ENCODE measurements around the gene KIAA0825. TPM values are rescaled to one million over a fixed set of nuclear protein-coding genes. Genes with fewer than 3 reads are reported as not detected.

The KIAA0825 gene
- total RNA-seq, 4 donors from 2014 or later: 0.60 to 2.5 (median 1.6) TPM

- H3K27me3 ChIP-seq: no peaks in the 10 kb centered on the region
- in situ Hi-C loops (cut with MboI; ENCODE audit: low sequenced_read_pairs in 4 of 4): no loop called here
- H3K4me3 ChIP-seq: no peak overlapping the region
- no peak for DNase-seq
- H3K9me3 ChIP-seq: no peaks in the 10 kb centered on the region
- no peak for ATAC-seq
- H3K4me1 ChIP-seq: no peaks in the 10 kb centered on the region
- intact Hi-C loops (cut with DNase I; ENCODE audit: low total_unique reads): no loop called here
- no peaks in the 10 kb centered on the region for H3K36me3 ChIP-seq
- TF ChIP-seq POLR2A (IDR thresholded peaks at IDR 0.05): no peak
- no peak for TF ChIP-seq CTCF (IDR thresholded peaks at IDR 0.05 in 4 of 5, conservative IDR thresholded peaks at IDR 0.05 in 1 of 5)
- H3K27ac ChIP-seq: no peak overlapping the region
Observed at GRCh38 chr5:94467954-94468930, 150.2 kb downstream of the KIAA0825 start.

DNA sequence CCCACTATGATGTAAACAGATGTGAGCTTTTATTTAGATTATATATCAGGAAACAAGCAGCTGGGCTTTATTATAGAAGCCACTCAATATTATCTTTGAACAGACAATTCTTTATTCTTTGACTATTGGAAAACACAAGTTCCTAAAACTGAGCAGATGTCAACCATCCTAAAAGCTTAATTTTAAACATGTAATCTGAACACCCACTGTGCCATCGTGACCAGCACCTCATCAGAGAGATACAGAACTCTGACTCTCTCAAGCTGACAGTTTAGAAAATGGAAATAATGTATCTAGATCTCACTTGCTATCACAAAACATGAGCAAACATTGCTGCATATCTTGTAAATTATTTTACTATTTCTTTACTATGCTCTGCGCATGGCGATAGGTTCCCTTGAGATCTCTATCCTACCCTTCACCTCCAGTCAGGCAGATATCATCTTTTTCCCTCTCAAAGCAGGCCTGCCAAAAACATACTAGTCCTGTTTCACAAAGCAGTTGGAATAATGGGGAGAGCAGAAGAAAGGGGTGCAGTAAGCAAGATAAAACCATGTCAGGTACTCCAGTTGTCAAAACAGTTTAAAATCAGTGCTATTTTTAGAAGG, 151.0 kb downstream of the KIAA0825 start:
- TF ChIP-seq CTCF (IDR thresholded peaks at IDR 0.05 in 4 of 5, conservative IDR thresholded peaks at IDR 0.05 in 1 of 5) (no peak), POLR2A (IDR thresholded peaks at IDR 0.05) (no peak)
- ATAC-seq (no peak), DNase-seq (no peak)
- Histone ChIP-seq H3K27ac (no peak overlapping the region), H3K9me3 (no peaks in the 10 kb centered on the region), H3K4me1 (no peaks in the 10 kb centered on the region), H3K4me3 (no peak overlapping the region), H3K36me3 (no peaks in the 10 kb centered on the region), H3K27me3 (no peaks in the 10 kb centered on the region)
- intact Hi-C loops (cut with DNase I; ENCODE audit: low total_unique reads): no loop called here
- in situ Hi-C loops (cut with MboI; ENCODE audit: low sequenced_read_pairs in 4 of 4): no loop called here

DNA sequence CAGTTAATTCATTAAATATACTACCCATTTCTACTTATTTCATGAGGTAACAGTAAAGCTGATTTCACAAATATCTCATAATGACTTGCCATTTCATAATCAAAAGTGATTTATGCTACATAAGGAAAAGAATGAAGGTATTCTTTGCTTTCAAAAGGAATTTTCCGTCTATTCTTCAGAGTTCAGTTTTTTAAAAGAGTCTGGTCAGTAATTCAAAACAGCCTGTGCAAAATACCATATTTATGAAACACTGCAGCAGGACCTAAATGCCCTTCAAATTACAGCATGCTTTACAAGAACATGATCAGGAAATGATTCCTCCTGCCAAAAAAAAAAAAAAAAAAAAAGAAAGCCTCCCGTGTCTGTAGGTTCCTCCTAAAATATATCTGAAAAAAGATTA, 154.7 kb downstream of the KIAA0825 start:
- no peaks in the 10 kb centered on the region for H3K9me3 ChIP-seq
- intact Hi-C loops (cut with DNase I; ENCODE audit: low total_unique reads): no loop called here
- H3K4me3 ChIP-seq: no peak overlapping the region
- no peak for TF ChIP-seq CTCF (IDR thresholded peaks at IDR 0.05 in 4 of 5, conservative IDR thresholded peaks at IDR 0.05 in 1 of 5)
- no peak for TF ChIP-seq POLR2A (IDR thresholded peaks at IDR 0.05)
- H3K27ac ChIP-seq: no peak overlapping the region
- no peak for DNase-seq
- no peaks in the 10 kb centered on the region for H3K27me3 ChIP-seq
- no peak for ATAC-seq
- in situ Hi-C loops (cut with MboI; ENCODE audit: low sequenced_read_pairs in 4 of 4): no loop called here
- H3K36me3 ChIP-seq: no peaks in the 10 kb centered on the region
- H3K4me1 ChIP-seq: no peaks in the 10 kb centered on the region

GRCh38 chr5:94461131-94461530, 157.3 kb downstream of the KIAA0825 start:
- Histone ChIP-seq H3K9me3 (no peaks in the 10 kb centered on the region), H3K27ac (no peak overlapping the region), H3K4me1 (no peaks in the 10 kb centered on the region), H3K36me3 (no peaks in the 10 kb centered on the region), H3K4me3 (no peak overlapping the region), H3K27me3 (no peaks in the 10 kb centered on the region)
- DNase-seq (no peak), ATAC-seq (no peak)
- no peak for TF ChIP-seq POLR2A (IDR thresholded peaks at IDR 0.05)
- no peak for TF ChIP-seq CTCF (IDR thresholded peaks at IDR 0.05 in 4 of 5, conservative IDR thresholded peaks at IDR 0.05 in 1 of 5)
- in situ Hi-C loops (cut with MboI; ENCODE audit: low sequenced_read_pairs in 4 of 4): no loop called here
- intact Hi-C loops (cut with DNase I; ENCODE audit: low total_unique reads): no loop called here
